Measurements from ENCODE around the gene PGGHG. TPM values are rescaled to one million over a fixed set of nuclear protein-coding genes. Genes with fewer than 3 reads are reported as not detected.
A peak's percentile ranks its signal among the peaks of the same experiment; 100 is the strongest.
"Not testable (repeated sequence)": the region's sequence is repeated elsewhere in the genome, so short reads cannot be mapped to it uniquely, and the experiment has no call there.

Gene PGGHG
- polyA plus RNA-seq, 3 donors from 2014 or later = 8.1 to 17.4 (median 11.4) TPM

DNA sequence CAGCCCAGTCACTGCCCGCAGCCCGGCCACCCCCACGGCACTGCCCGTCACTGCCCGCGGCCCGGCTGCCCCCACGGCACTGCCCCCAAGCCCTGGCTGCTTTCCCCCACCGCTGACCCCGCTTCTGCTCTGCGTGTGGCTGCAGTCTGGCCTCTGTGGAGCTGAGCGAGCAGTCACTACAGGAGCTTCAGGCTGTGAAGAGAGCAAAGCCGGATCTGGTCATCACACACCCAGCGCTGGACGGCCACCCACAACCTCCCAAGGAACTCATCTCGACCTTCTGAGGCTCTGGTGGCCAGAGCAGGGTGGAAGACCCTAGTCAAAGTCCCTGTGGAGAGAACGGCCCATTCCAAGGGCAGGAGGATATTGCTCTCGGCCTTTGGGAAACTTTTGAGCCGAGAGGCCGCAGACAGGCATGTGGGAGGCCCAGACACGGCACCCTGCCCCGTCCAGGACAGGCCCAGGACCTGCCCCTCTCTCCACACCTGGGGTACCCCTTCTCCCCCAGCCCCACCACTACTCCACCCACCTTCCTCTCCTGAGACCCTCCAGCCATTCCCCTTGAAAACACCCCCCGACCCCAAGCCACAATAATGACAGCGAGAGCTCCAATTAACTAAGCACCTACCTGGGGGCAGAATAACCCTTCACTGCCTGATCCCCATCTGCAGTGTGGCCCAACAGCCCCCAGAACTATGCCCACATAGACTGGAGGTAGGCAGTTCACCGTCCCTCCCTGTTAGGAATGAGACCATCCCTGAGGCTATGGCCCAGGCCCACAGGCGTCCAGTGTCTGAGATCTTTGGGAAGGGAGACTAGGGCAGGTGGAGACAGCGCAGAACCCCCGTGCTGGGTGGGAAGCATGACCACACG lies 3.7 kb upstream of the PGGHG start:
- Mint-ChIP-seq H3K36me3 (peaks cover 4 to 5% (median 4%) of the 10 kb centered on the region in 3 donors), H3K9me3 (no peaks in the 10 kb centered on the region), H3K4me1 (peaks cover 49 to 53% of the 10 kb centered on the region in 2 donors), H3K4me3 (peak overlapping the region in 1 of 5 donors; percentile 38), H3K27ac (no peak overlapping the region), H3K27me3 (ENCODE audit: low read depth in 3 of 3) (peaks cover 12 to 23% (median 16%) of the 10 kb centered on the region in 3 donors)
- no peak for DNase-seq

DNA sequence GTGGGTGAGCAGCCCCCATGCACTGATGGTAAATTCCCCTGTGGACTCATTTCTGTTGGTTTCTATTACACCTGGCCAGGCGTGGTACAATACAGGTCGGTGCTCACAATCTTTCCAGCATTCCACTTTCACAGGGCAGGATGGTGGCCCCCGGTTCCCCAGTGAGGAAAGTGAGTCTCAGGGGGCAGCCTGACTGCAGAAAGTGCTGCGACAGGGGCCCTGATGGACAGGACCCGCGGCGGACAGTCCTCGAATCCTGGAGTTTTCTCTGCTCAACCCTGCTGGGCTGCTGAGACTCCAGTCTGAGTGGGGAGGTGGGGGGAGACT lies 3.1 kb upstream of the PGGHG start:
- Mint-ChIP-seq H3K4me1 (peaks cover 51 to 56% of the 10 kb centered on the region in 2 donors), H3K4me3 (peak overlapping the region in 1 of 5 donors; percentile 38), H3K36me3 (peaks cover 4 to 5% (median 4%) of the 10 kb centered on the region in 3 donors), H3K9me3 (no peaks in the 10 kb centered on the region), H3K27me3 (ENCODE audit: low read depth in 3 of 3) (peaks cover 10 to 21% (median 16%) of the 10 kb centered on the region in 3 donors), H3K27ac (peak overlapping the region in 1 of 6 donors; percentile 72)
- DNase-seq = no peak

- H3K9me3 Mint-ChIP-seq, DNase-seq, H3K36me3 Mint-ChIP-seq: not testable (repeated sequence)
- peak overlapping the region; percentile 84 to 90 (median 88) for H3K4me3 Mint-ChIP-seq
- H3K27me3 Mint-ChIP-seq (ENCODE audit: low read depth in 3 of 3) = peaks cover 8 to 15% (median 9%) of the 10 kb centered on the region in 3 donors
- peaks cover 44 to 49% of the 10 kb centered on the region in 2 donors for H3K4me1 Mint-ChIP-seq
- H3K27ac Mint-ChIP-seq = peak overlapping the region; percentile 9 to 94 (median 78)
Measured at GRCh38 chr11:286977-287820, 1.7 kb upstream of the PGGHG start.

- peak overlapping the region; percentile 84 to 90 (median 88) for H3K4me3 Mint-ChIP-seq
- no peaks in the 10 kb centered on the region for H3K9me3 Mint-ChIP-seq
- peaks cover 8 to 15% (median 8%) of the 10 kb centered on the region in 3 donors for H3K27me3 Mint-ChIP-seq (ENCODE audit: low read depth in 3 of 3)
- DNase-seq = no peak
- H3K27ac Mint-ChIP-seq = peak overlapping the region in 5 of 6 donors; percentile 59 to 95 (median 87)
- H3K4me1 Mint-ChIP-seq = peaks cover 37 to 42% of the 10 kb centered on the region in 2 donors
- peaks cover under 1 to 5% (median under 1%) of the 10 kb centered on the region in 3 donors for H3K36me3 Mint-ChIP-seq
Measured at GRCh38 chr11:287821-288477, 977 bp upstream of the PGGHG start.

DNA sequence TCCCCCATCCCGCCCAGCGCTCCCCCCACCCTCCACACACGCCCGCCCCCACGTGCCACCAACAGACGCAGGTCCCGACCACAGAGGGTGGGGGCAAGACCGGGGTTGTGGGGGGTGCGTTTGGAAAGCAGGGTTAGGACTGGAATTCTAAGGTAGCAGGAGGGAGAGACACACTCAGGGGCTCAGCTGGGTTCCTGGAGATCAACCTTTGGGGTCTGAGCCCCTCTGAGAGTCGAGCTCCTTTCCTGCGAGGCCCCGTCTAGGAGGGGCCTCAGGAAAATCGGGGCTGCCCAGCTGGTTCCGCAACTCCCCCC lies 429 bp downstream of the PGGHG start:
- DNase-seq = peak in 2 of 3 donors; percentile 65 to 71
- Mint-ChIP-seq H3K27me3 (ENCODE audit: low read depth in 3 of 3) (peaks cover 5 to 15% (median 5%) of the 10 kb centered on the region in 3 donors), H3K4me3 (peak overlapping the region; percentile 78 to 87 (median 85)), H3K9me3 (no peaks in the 10 kb centered on the region), H3K4me1 (peaks cover 32 to 33% of the 10 kb centered on the region in 2 donors), H3K27ac (peak overlapping the region; percentile 62 to 95 (median 88)), H3K36me3 (peaks cover 0 to 5% (median 0%) of the 10 kb centered on the region in 3 donors)

DNA sequence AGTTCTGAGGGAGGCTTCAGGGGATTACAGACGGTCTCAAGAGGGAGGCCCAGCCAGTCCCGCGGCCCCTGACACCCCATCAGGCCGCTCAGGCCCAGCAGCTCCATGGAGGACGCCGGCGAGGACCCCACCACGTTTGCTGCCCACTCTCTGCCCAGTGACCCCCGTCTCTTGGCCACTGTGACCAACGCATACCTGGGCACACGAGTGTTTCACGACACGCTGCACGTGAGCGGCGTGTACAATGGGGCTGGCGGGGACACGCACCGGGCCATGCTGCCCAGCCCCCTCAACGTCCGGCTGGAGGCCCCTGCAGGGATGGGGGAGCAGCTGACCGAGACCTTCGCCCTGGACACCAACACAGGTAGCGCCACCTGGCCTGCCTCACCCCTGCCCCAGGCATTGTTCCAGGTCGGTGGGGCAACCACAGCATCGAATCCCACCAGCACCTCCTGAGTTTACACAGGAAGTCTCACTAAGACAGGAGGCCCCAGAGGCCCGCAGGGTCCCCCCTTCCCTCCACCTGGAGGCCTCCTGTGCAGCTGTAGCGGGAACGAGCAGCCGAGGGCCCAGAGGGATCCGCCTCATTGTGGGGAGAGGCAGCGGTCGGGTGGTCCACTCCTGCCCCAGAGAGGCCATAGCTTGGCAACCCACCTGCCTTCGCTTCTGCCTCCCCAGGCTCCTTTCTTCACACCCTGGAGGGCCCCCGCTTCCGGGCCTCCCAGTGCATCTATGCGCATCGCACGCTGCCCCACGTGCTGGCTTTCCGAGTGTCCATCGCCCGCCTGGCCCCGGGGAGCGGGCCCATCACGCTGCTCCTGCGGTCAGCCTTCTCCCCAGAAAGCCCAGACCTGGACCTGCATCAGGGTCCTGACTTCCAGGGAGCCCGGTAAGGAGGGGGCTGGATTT lies 1.0 kb downstream of the PGGHG start:
- H3K36me3 Mint-ChIP-seq = peaks cover 0 to 5% (median 0%) of the 10 kb centered on the region in 3 donors
- peak overlapping the region; percentile 78 to 87 (median 85) for H3K4me3 Mint-ChIP-seq
- peak overlapping the region; percentile 62 to 95 (median 88) for H3K27ac Mint-ChIP-seq
- no peaks in the 10 kb centered on the region for H3K9me3 Mint-ChIP-seq
- peak in 2 of 3 donors; percentile 66 to 72 for DNase-seq
- peaks cover 5 to 15% (median 5%) of the 10 kb centered on the region in 3 donors for H3K27me3 Mint-ChIP-seq (ENCODE audit: low read depth in 3 of 3)
- H3K4me1 Mint-ChIP-seq = peaks cover 32 to 33% of the 10 kb centered on the region in 2 donors

DNA sequence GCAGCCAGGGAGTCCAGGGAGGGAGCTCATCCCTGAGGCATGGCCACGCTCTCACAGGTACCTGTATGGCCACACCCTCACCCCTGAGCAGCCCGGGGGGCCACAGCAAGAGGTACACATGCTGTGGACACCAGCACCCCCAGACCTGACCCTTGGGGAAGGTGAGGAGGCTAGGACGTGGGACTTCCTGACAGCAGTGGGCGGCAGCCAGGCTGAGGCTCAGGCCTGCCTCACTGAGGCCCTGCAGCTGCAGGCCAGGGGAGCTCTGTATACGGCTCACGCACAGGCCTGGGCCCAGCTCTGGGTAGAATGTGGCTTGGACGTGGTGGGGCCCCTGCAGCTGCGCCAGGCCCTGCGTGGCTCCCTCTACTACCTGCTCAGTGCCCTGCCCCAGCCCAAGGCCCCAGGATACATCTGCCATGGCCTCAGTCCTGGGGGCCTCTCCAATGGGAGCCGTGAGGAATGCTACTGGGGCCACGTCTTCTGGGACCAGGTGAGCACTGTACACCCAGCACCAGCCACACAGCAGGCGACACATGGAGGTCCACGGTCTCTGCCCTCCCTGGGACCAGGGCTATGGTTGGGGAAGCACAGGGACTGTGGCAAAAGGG lies 1.8 kb downstream of the PGGHG start:
- Mint-ChIP-seq H3K36me3 (peaks cover 0 to 5% (median 0%) of the 10 kb centered on the region in 3 donors), H3K9me3 (no peaks in the 10 kb centered on the region), H3K4me1 (peaks cover 33 to 34% of the 10 kb centered on the region in 2 donors), H3K27me3 (ENCODE audit: low read depth in 3 of 3) (peaks cover 2 to 16% (median 5%) of the 10 kb centered on the region in 3 donors), H3K4me3 (peak overlapping the region; percentile 1 to 87 (median 78)), H3K27ac (peak overlapping the region; percentile 31 to 85 (median 74))
- DNase-seq = no peak

- peaks cover 33 to 37% of the 10 kb centered on the region in 2 donors for H3K4me1 Mint-ChIP-seq
- peak overlapping the region in 3 of 5 donors; percentile 5 to 41 (median 35) for H3K4me3 Mint-ChIP-seq
- no peak for DNase-seq
- peak overlapping the region; percentile 14 to 83 (median 46) for H3K27ac Mint-ChIP-seq
- no peaks in the 10 kb centered on the region for H3K9me3 Mint-ChIP-seq
- peaks cover 2 to 14% (median 5%) of the 10 kb centered on the region in 3 donors for H3K27me3 Mint-ChIP-seq (ENCODE audit: low read depth in 3 of 3)
- peaks cover 0 to 5% (median 0%) of the 10 kb centered on the region in 3 donors for H3K36me3 Mint-ChIP-seq
Measured at GRCh38 chr11:291281-292210, 2.6 kb downstream of the PGGHG start.

DNA sequence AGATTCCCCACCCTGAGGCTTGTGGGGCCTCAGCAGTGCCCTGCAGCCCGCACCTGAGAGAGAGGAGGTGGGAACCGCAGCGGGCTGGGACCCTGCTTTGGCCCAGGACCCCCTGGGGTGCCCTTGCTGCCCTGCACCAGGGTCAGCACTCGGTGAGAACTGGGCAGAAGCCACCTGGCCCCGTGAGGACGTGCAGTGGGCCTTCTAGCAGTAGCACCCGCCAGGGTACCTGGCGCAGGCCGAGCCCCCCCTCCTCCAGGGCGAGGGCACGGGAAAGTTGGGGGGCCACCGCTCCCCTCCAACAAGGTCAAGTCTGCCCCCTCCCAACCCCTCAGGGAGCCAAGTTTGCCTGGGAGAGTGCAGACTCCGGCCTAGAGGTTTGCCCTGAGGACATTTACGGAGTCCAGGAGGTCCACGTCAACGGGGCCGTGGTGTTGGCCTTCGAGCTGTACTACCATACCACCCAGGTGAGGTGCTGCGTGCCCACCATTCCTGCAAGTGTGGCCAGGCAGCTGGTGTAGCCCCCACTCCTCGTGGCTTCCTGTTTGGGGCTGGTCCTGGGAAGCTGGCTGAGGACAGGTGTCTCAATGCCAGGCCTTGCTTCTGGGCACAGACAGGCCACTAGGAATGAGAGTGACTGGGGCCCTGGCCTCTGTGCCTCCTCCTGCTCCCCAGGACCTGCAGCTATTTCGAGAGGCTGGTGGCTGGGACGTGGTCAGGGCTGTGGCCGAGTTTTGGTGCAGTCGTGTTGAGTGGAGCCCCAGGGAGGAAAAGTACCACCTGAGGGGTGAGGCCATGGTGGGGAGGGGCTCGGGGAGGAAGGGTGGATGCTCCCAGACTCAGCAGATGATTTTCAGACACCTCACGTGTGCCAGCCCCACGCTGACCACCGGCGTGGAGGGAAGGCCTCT lies 3.5 kb downstream of the PGGHG start:
- Mint-ChIP-seq H3K4me1 (peaks cover 33 to 43% of the 10 kb centered on the region in 2 donors), H3K27ac (no peak overlapping the region), H3K4me3 (no peak overlapping the region), H3K27me3 (ENCODE audit: low read depth in 3 of 3) (peaks cover 3 to 15% (median 4%) of the 10 kb centered on the region in 3 donors), H3K9me3 (no peaks in the 10 kb centered on the region), H3K36me3 (peaks cover 0 to 5% (median 0%) of the 10 kb centered on the region in 3 donors)
- DNase-seq = no peak

DNA sequence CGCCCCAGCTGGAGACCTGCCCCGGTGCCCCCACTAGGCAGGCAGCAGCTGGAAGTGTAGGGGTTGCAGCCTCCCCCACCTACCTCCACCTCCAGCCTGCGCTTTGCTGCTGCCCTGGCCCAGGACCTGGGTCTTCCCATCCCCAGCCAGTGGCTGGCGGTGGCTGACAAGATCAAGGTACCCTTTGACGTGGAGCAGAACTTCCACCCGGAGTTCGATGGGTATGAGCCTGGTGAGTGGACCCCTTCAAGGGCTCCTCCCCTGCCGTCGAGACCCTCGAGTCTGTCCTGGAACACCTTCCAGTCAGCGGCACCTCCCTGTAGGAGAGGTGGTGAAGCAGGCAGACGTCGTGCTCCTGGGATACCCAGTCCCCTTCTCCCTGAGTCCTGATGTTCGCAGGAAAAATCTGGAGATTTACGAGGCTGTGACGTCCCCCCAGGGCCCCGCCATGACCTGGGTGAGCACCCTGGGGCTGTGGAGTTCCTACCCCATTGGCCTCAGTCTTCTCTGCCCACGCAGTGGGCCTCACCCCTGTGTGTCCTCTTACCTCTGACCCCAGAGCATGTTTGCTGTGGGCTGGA lies 4.4 kb downstream of the PGGHG start:
- H3K27me3 Mint-ChIP-seq (ENCODE audit: low read depth in 3 of 3) = peaks cover 4 to 13% (median 5%) of the 10 kb centered on the region in 3 donors
- no peak overlapping the region for H3K4me3 Mint-ChIP-seq
- H3K9me3 Mint-ChIP-seq = no peaks in the 10 kb centered on the region
- peaks cover 35 to 46% of the 10 kb centered on the region in 2 donors for H3K4me1 Mint-ChIP-seq
- peaks cover 0 to 5% (median 0%) of the 10 kb centered on the region in 3 donors for H3K36me3 Mint-ChIP-seq
- H3K27ac Mint-ChIP-seq = no peak overlapping the region
- no peak for DNase-seq
